GM23338 (cell line): Measurements from ENCODE around the gene CT47B1. TPM values are rescaled to one million over a fixed set of nuclear protein-coding genes. Genes with fewer than 3 reads are reported as not detected.

Experiments used
- REST ChIP-seq: IDR thresholded peaks from one replicate; pipeline ENCODE4 v1.6.1; 2018; ENCODE audit warnings: antibody characterized with exemption; ENCODE audit not compliant: unreplicated experiment
- polyA plus RNA-seq: library from polyadenylated mRNA; unstranded; fragments of >200 nt; fragmentation: Nextera tagmentation; extraction: Ambion mirVana; gene quantifications from 2 replicates; pipeline ENCODE4 v1.2.1, GENCODE V29; 2016
- small RNA-seq: library from RNA; depleted of rRNA; stranded (forward); fragments of <200 nt; gene quantifications from one replicate; pipeline ENCODE3, GENCODE V24; 2014; ENCODE audit warnings: low replicate concordance
- total RNA-seq: library from RNA; depleted of rRNA; stranded (reverse); fragments of >200 nt; shearing (Covaris generic); gene quantifications from 2 replicates; pipeline ENCODE4 v1.2.3, GENCODE V29; 2014; rRNA removed

Gene CT47B1
- total and polyA plus RNA-seq, 2 experiments from 2014 or later: not detected

DNA sequence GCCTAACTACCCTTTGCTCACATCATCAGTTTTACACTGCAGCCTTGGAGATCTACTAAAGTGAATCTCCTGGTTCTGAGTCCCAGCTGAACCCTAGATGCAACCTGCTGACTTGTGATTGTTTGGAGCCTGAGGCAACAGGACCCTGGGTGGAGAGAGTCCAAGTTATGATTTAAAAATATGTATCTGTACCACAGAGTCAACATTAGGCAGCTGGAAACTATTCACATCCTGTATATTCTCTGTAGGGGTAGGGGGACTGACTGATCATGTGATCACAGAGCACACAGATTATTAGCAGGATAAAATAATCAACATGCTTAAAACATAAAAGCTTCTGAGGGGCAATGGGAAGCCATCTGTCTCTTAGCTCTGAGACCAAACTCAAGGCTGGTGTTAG lies 52.1 kb downstream of the CT47B1 start (continued):
- no peak for TF ChIP-seq REST

Small RNAs within 50 kb of the gene (small RNA-seq; reads per million reads assigned to genes)
- not detected for gene AC008162.1

Other genes starting within 250 kb of the CT47B1 start
- gene C1GALT1C1, start 245.8 kb downstream of the CT47B1 start, total RNA-seq: 16.4 and 18.8 TPM in 2 replicates
- 13.1 and 16.3 TPM in 2 replicates for gene C1GALT1C1, start 245.8 kb downstream of the CT47B1 start, polyA plus RNA-seq
- not detected in 2 replicates for gene CT47A11, start 61.3 kb upstream of the CT47B1 start, total RNA-seq
- not detected in 2 replicates for gene CT47A11, start 61.3 kb upstream of the CT47B1 start, polyA plus RNA-seq
- not detected in 2 replicates for gene CT47A10, start 66.2 kb upstream of the CT47B1 start, total RNA-seq
- gene CT47A10, start 66.2 kb upstream of the CT47B1 start, polyA plus RNA-seq: not detected in 2 replicates
- not detected in 2 replicates for gene CT47A9, start 71.0 kb upstream of the CT47B1 start, total RNA-seq
- gene CT47A9, start 71.0 kb upstream of the CT47B1 start, polyA plus RNA-seq: not detected in 2 replicates
- not detected in 2 replicates for gene CT47A8, start 75.9 kb upstream of the CT47B1 start, total RNA-seq
- not detected in 2 replicates for gene CT47A8, start 75.9 kb upstream of the CT47B1 start, polyA plus RNA-seq
- gene CT47A7, start 80.7 kb upstream of the CT47B1 start, total RNA-seq: not detected in 2 replicates
- not detected in 2 replicates for gene CT47A7, start 80.7 kb upstream of the CT47B1 start, polyA plus RNA-seq
- not detected in 2 replicates for gene CT47A6, start 85.6 kb upstream of the CT47B1 start, total RNA-seq
- gene CT47A6, start 85.6 kb upstream of the CT47B1 start, polyA plus RNA-seq: not detected in 2 replicates
- gene CT47A5, start 90.5 kb upstream of the CT47B1 start, total RNA-seq: not detected in 2 replicates
- not detected in 2 replicates for gene CT47A5, start 90.5 kb upstream of the CT47B1 start, polyA plus RNA-seq
- gene CT47A4, start 95.3 kb upstream of the CT47B1 start, total RNA-seq: not detected in 2 replicates
- not detected in 2 replicates for gene CT47A4, start 95.3 kb upstream of the CT47B1 start, polyA plus RNA-seq
- not detected in 2 replicates for gene CT47A3, start 100.2 kb upstream of the CT47B1 start, total RNA-seq
- gene CT47A3, start 100.2 kb upstream of the CT47B1 start, polyA plus RNA-seq: not detected in 2 replicates
- gene CT47A2, start 105.1 kb upstream of the CT47B1 start, total RNA-seq: not detected in 2 replicates
- gene CT47A2, start 105.1 kb upstream of the CT47B1 start, polyA plus RNA-seq: not detected in 2 replicates
- not detected in 2 replicates for gene CT47A1, start 109.9 kb upstream of the CT47B1 start, total RNA-seq
- 0.19 TPM in 1 of 2 replicates, not detected in the other for gene CT47A1, start 109.9 kb upstream of the CT47B1 start, polyA plus RNA-seq
- gene GLUD2, start 171.7 kb upstream of the CT47B1 start, total RNA-seq: 1.5 and 1.9 TPM in 2 replicates
- 0.16 and 0.21 TPM in 2 replicates for gene GLUD2, start 171.7 kb upstream of the CT47B1 start, polyA plus RNA-seq